ENCODE measurements around the gene CCNI.
"Not testable (repeated sequence)": the region's sequence is repeated elsewhere in the genome, so short reads cannot be mapped to it uniquely, and the experiment has no call there.

CCNI gene

GRCh38 chr4:77080806-77081205, 5.0 kb upstream of the CCNI start:
- not testable (repeated sequence) for DNase-seq

GRCh38 chr4:77079281-77079680, 3.5 kb upstream of the CCNI start:
- DNase-seq: no peak

GRCh38 chr4:77078401-77078800, 2.6 kb upstream of the CCNI start:
- no peak for DNase-seq

- no peak for DNase-seq
These were observed 1.3 kb upstream of the CCNI start for GRCh38 chr4:77076889-77077635.

GRCh38 chr4:77074981-77075855, 571 bp downstream of the CCNI start:
- DNase-seq: peak; percentile 81

- no peak for DNase-seq
These were observed 1.4 kb downstream of the CCNI start for GRCh38 chr4:77074381-77074831.

- DNase-seq: no peak
These were observed 1.8 kb downstream of the CCNI start for GRCh38 chr4:77073981-77074380.

- no peak for DNase-seq
These were observed 2.5 kb downstream of the CCNI start for GRCh38 chr4:77073106-77073809.

- DNase-seq: peak; percentile 50
These were observed 3.5 kb downstream of the CCNI start for GRCh38 chr4:77072195-77072753.

GRCh38 chr4:77069514-77069913, 6.3 kb downstream of the CCNI start:
- DNase-seq: not testable (repeated sequence)

- DNase-seq: no peak
These were observed 10.4 kb downstream of the CCNI start for GRCh38 chr4:77065382-77065781.

- DNase-seq: no peak
These were observed 12.9 kb downstream of the CCNI start for GRCh38 chr4:77062856-77063255.

- DNase-seq: peak; percentile 67
These were observed 23.4 kb downstream of the CCNI start for GRCh38 chr4:77052352-77052751.

- DNase-seq: no peak
These were observed 24.8 kb downstream of the CCNI start for GRCh38 chr4:77050962-77051361.

GRCh38 chr4:77047037-77047436, 28.8 kb downstream of the CCNI start:
- DNase-seq: no peak

- no peak for DNase-seq
These were observed 30.3 kb downstream of the CCNI start for GRCh38 chr4:77045490-77045889.

- no peak for DNase-seq
These were observed 31.2 kb downstream of the CCNI start for GRCh38 chr4:77044461-77045150.

GRCh38 chr4:77043507-77044136, 32.2 kb downstream of the CCNI start:
- no peak for DNase-seq

- no peak for DNase-seq
These were observed 34.7 kb downstream of the CCNI start for GRCh38 chr4:77040854-77041725.

GRCh38 chr4:77040270-77040669, 35.5 kb downstream of the CCNI start:
- DNase-seq: no peak

- no peak for DNase-seq
These were observed 36.0 kb downstream of the CCNI start for GRCh38 chr4:77039796-77040195.

Measured in activated CD8-positive, alpha-beta memory T cell treated with anti-CD3 and anti-CD28 coated beads, Interleukin-2, amount 50 U/mL, for 4 hours (primary cell).